BJ (cell line): ENCODE results near the gene SP7. TPM values are rescaled to one million over a fixed set of nuclear protein-coding genes. Genes with fewer than 3 reads are reported as not detected.
"Not testable (repeated sequence)": the region's sequence is repeated elsewhere in the genome, so short reads cannot be mapped to it uniquely, and the experiment has no call there.

Experiments used
- CTCF ChIA-PET: fragments of 350-600 bp; formaldehyde crosslinking; extraction: SDS; loops from one replicate; lab custom pipeline; 2021; ENCODE audit warnings: antibody characterized with exemption, inconsistent platforms; lab: Yijun Ruan, JAX
- POLR2A ChIA-PET: fragments of 300-600 bp; sonication (Branson Sonifier 250); formaldehyde crosslinking; extraction: SDS; loops from one replicate; lab custom pipeline; 2021; ENCODE audit warnings: antibody characterized with exemption; lab: Charles Lee
- DNase-seq: peaks from one replicate; pipeline ENCODE4 v3.0.0-alpha.2; 2011; ENCODE audit warnings: low read depth
- H3K27me3 ChIP-seq: 2 replicates; pipeline ENCODE4 v1.6.0; 2011; ENCODE audit warnings: low read length; ENCODE audit not compliant: control insufficient read depth, insufficient read depth
- H3K36me3 ChIP-seq: 2 replicates; pipeline ENCODE4 v1.5.1; 2011; ENCODE audit warnings: low read length; ENCODE audit not compliant: control insufficient read depth, insufficient read depth
- H3K4me3 ChIP-seq: 2 replicates; pipeline ENCODE4 v1.5.1; 2011; ENCODE audit warnings: low read depth, mild to moderate bottlenecking, control low read depth, low read length
- polyA plus RNA-seq: library from polyadenylated mRNA; depleted of rRNA; stranded (reverse); fragments of >200 nt; gene quantifications from 2 replicates; pipeline ENCODE4 v1.2.3, GENCODE V29; 2011
- TF ChIP-seq, protein P1 (sequence below): IDR thresholded peaks from 2 replicates; pipeline ENCODE4 v1.5.1; 2011; ENCODE audit warnings: low read depth, mild to moderate bottlenecking, control low read depth, inconsistent platforms, low read length, moderate library complexity; ENCODE audit not compliant: insufficient read depth

The SP7 gene
- polyA plus RNA-seq, 1 experiment, result not detected

DNA sequence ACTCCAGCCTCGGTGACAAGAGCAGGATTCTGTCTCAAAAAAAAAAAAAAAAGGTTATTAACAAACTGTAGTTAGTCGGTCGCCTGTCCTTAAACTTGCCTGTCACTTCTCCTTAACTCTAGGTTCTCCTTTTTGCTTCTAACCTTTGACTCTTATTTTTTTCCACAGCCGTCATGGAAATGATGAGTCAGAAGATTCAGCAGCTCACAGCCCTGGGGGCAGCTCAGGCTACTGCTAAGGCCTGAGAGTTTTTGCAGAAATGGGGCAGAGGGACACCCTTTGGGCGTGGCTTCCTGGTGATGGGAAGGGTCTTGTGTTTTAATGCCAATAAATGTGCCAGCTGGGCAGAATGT is 37.1 kb downstream of the SP7 start:
- DNase-seq, result peak; percentile 19
- Histone ChIP-seq H3K27me3 (no peaks in the 10 kb centered on the region), H3K36me3 (peaks cover 7% of the 10 kb centered on the region), H3K4me3 (peak overlapping the region; percentile 80)
- TF ChIP-seq, protein P1, sequence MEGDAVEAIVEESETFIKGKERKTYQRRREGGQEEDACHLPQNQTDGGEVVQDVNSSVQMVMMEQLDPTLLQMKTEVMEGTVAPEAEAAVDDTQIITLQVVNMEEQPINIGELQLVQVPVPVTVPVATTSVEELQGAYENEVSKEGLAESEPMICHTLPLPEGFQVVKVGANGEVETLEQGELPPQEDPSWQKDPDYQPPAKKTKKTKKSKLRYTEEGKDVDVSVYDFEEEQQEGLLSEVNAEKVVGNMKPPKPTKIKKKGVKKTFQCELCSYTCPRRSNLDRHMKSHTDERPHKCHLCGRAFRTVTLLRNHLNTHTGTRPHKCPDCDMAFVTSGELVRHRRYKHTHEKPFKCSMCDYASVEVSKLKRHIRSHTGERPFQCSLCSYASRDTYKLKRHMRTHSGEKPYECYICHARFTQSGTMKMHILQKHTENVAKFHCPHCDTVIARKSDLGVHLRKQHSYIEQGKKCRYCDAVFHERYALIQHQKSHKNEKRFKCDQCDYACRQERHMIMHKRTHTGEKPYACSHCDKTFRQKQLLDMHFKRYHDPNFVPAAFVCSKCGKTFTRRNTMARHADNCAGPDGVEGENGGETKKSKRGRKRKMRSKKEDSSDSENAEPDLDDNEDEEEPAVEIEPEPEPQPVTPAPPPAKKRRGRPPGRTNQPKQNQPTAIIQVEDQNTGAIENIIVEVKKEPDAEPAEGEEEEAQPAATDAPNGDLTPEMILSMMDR, result no peak
- CTCF ChIA-PET, result interaction anchor here (0.7 to 6.3 kb wide), 9 partner anchors 12 to 209 kb away, joined by 3 to 39 read pairs (median 5); partner anchors contain the start of genes AAAS and ITGB7
- POLR2A ChIA-PET, result interaction anchor here (1.1 kb wide), 1 partner anchor 85 kb away, joined by 4 read pairs; no protein-coding TSS in a partner anchor

DNA sequence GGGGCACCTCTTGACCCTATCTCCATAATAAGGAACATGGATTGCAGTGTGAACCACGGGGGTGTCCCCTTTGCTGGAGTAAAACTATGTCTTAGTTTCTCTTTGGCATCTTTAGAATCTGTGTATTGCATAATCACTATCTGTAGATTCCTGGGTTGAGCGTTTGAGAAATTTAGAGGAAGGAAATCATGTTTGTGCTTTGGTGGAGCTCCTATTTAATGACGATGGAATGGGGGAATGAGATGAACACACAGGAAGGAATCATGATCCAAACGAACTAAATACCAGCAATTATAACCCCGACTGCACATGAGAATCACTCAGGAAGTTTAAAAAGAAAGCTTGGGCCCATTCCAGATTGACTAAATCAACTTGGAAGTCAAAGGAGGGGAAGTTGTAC is 38.0 kb downstream of the SP7 start:
- H3K27me3 ChIP-seq, result no peaks in the 10 kb centered on the region
- H3K36me3 ChIP-seq, result peaks cover 5% of the 10 kb centered on the region
- peak; percentile 95 for DNase-seq
- POLR2A ChIA-PET, result interaction anchor here (0.5 to 1.4 kb wide), 7 partner anchors 23 to 1293 kb away, joined by 3 to 7 read pairs (median 4); partner anchors contain the start of gene AAAS
- H3K4me3 ChIP-seq, result no peak overlapping the region
- TF ChIP-seq, protein P1, result no peak
- CTCF ChIA-PET, result interaction anchor here (0.5 to 6.3 kb wide), 11 partner anchors 11 to 123 kb away, joined by 3 to 39 read pairs (median 5); partner anchors contain the start of gene AAAS

DNA sequence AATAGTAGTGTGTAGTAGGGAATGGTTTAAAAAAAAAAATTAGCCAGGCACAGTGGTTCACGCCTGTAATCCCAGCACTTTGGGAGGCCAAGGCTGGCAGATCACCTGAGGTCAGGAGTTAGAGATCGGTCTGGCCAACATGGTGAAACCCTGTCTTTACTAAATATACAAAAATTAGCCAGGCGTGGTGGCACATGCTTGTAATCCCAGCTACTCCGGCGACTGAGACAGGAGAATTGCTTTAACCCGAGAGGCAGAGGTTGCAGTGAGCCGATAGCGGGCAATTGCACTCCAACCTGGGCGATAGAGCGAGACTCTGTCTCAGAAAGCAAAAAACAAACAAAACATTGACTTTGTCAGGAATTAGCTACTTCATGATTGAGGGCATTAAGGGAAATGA is 39.0 kb downstream of the SP7 start:
- H3K4me3 ChIP-seq, POLR2A ChIA-PET, DNase-seq, H3K36me3 ChIP-seq, H3K27me3 ChIP-seq: not testable (repeated sequence)
- CTCF ChIA-PET, result interaction anchor here (1.3 to 6.3 kb wide), 6 partner anchors 10 to 194 kb away, joined by 3 to 39 read pairs (median 19); partner anchors contain the start of genes AAAS and SOAT2

DNA sequence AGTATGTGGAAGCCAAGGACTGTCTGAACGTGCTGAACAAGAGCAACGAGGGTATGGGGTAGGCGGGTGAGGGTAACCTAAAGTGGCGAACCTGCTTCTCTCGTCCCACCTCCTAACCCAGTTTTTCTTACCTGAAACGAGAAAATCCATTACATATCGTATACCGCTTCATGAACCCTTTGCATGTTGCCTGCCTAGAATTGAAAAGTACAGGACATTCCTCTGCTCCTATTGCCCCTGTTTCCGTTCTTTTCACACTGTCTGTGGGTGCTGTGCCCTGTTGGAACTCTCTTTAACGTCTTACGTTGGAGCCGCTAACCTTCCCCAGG is 40.3 kb downstream of the SP7 start:
- Histone ChIP-seq H3K4me3 (peak overlapping the region; percentile 69), H3K36me3 (no peaks in the 10 kb centered on the region; the same call in 1 of the 2 replicates), H3K27me3 (no peaks in the 10 kb centered on the region)
- TF ChIP-seq, protein P1, result no peak
- ChIA-PET POLR2A (interaction anchor here (1.1 kb wide), 1 partner anchor 77 kb away, joined by 6 read pairs; no protein-coding TSS in a partner anchor), CTCF (interaction anchor here (1.2 to 6.3 kb wide), 6 partner anchors 9 to 137 kb away, joined by 3 to 39 read pairs (median 19); partner anchors contain the start of gene AAAS)
- DNase-seq, result no peak

DNA sequence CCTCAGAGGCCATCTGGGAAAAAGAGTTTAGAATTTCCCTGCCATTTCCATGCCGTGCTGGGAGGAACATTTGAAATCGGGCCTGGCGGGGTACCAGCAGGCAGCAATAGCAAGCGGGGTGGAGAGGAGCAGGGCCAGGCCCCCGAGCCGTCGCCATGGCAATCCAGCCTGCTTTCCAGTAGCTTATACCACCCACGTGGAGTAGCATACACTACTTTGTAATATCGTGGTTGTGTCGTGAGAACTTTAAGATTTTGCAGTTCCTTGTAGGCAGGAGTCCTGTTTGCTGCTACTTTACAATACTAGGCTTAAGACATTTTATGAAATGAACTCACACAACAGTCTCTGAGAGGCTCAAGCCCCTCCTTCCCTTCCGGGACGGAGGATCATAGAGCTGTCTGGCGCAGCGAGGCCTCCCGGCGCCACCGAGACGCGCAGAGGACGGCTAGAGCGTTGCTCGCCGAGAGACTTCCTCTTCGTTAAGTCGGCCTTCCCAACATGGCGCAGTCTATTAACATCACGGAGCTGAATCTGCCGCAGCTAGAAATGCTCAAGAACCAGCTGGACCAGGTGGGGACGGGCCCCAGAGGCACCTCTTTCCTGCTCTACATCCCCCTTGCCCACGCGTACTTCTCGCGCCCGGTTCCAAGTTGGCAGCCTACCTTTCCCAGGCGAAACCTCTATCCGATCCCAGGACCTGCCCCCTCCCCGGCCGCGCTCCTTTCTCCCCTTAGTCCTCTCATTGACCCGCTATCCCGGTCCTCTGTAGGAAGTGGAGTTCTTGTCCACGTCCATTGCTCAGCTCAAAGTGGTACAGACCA is 40.9 kb downstream of the SP7 start, which contains the start of gene PFDN5:
Gene PFDN5 (plus strand): TSS at position 473 of the 821 bp plus-strand sequence. CDS start 26 bp downstream, at position 499.
- ChIA-PET POLR2A (interaction anchor here (1.1 kb wide), 1 partner anchor 76 kb away, joined by 6 read pairs; no protein-coding TSS in a partner anchor), CTCF (interaction anchor here (0.6 to 6.3 kb wide), 9 partner anchors 8 to 204 kb away, joined by 3 to 39 read pairs (median 5); partner anchors contain the start of genes AAAS and MAP3K12)
- TF ChIP-seq, protein P1, result peak; percentile 17; the same call in 1 of the 2 replicates
- no peaks in the 10 kb centered on the region for H3K27me3 ChIP-seq
- peak within 1 kb of the TSS; percentile 69 for H3K4me3 ChIP-seq
- peak; percentile 81 for DNase-seq
- H3K36me3 ChIP-seq, result no peaks in the 10 kb centered on the region; the same call in 1 of the 2 replicates
